HG02763 (cell line): ENCODE data around the gene CATSPER1.
"Not testable (repeated sequence)": the region's sequence is repeated elsewhere in the genome, so short reads cannot be mapped to it uniquely, and the experiment has no call there.

Source experiments
- ATAC-seq: cut with Tn5 transposase; IDR thresholded peaks from one replicate; pipeline ENCODE4 v1.9.1; 2021; ENCODE audit warnings: mild to moderate bottlenecking, moderate library complexity; ENCODE audit not compliant: unreplicated experiment

CATSPER1 gene

GRCh38 chr11:66051766-66052663 lies 25.7 kb upstream of the CATSPER1 start, which contains the start of gene SF3B2:
Gene SF3B2 (plus strand): TSS chr11:66052364. CDS start chr11:66052385, 21 bp downstream.
- ATAC-seq, result peak; percentile 93

GRCh38 chr11:66051371-66051765 lies 25.1 kb upstream of the CATSPER1 start:
- ATAC-seq, result no peak

GRCh38 chr11:66050581-66051231 lies 24.4 kb upstream of the CATSPER1 start:
- no peak for ATAC-seq

GRCh38 chr11:66048547-66049323 lies 22.5 kb upstream of the CATSPER1 start, which contains the start of gene GAL3ST3:
Gene GAL3ST3 (minus strand): TSS chr11:66049161. CDS start chr11:66045415, 3,746 bp downstream.
- ATAC-seq, result no peak

GRCh38 chr11:66047541-66048365 lies 21.5 kb upstream of the CATSPER1 start:
- no peak for ATAC-seq

- no peak for ATAC-seq
Measured at GRCh38 chr11:66046901-66047300, 20.6 kb upstream of the CATSPER1 start.

GRCh38 chr11:66045177-66045639 lies 18.9 kb upstream of the CATSPER1 start:
- no peak for ATAC-seq

GRCh38 chr11:66044757-66045156 lies 18.5 kb upstream of the CATSPER1 start:
- no peak for ATAC-seq

GRCh38 chr11:66042996-66043906 lies 17.0 kb upstream of the CATSPER1 start:
- ATAC-seq, result no peak

- no peak for ATAC-seq
Measured at GRCh38 chr11:66042227-66042995, 16.1 kb upstream of the CATSPER1 start.

GRCh38 chr11:66039765-66040164 lies 13.5 kb upstream of the CATSPER1 start:
- no peak for ATAC-seq

GRCh38 chr11:66037327-66037726 lies 11.0 kb upstream of the CATSPER1 start:
- no peak for ATAC-seq

- no peak for ATAC-seq
Measured at GRCh38 chr11:66036334-66036710, 10.0 kb upstream of the CATSPER1 start.

- ATAC-seq, result no peak
Measured at GRCh38 chr11:66035653-66036333, 9.5 kb upstream of the CATSPER1 start.

GRCh38 chr11:66032957-66033735 lies 6.9 kb upstream of the CATSPER1 start:
- no peak for ATAC-seq

GRCh38 chr11:66023186-66023440 lies 3.2 kb downstream of the CATSPER1 start:
- not testable (repeated sequence) for ATAC-seq

GRCh38 chr11:66022401-66023185 lies 3.7 kb downstream of the CATSPER1 start:
- no peak for ATAC-seq
